ENCODE results near the gene TRPV5.
"Not testable (repeated sequence)": the region's sequence is repeated elsewhere in the genome, so short reads cannot be mapped to it uniquely, and the experiment has no call there.

The TRPV5 gene

DNA sequence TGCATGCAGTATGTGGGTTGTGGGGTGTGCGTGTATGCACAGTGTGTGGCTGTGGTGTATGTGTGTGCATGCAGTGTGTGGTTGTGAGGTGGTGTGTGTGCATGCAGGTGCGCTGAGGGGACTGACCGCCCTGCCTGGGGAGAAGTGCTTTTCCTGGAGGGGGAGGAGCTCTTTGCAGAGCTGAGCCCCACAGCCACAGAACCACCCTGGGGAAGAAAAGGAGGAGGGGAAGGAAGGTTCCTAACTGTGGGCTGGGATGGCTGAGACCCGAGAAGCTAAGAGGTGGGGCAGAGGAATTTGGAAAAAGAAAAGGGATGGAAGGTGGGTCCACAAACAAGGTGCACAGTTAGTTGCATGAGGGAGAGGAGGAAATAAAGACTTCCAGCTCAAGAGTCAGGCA is at the start of gene TRPV5:
TRPV5 (minus strand) TSS at position 123 of the 400 bp plus-strand sequence. CDS start 287 bp downstream, outside the sequence.
- FAIRE-seq, result no peak

DNA sequence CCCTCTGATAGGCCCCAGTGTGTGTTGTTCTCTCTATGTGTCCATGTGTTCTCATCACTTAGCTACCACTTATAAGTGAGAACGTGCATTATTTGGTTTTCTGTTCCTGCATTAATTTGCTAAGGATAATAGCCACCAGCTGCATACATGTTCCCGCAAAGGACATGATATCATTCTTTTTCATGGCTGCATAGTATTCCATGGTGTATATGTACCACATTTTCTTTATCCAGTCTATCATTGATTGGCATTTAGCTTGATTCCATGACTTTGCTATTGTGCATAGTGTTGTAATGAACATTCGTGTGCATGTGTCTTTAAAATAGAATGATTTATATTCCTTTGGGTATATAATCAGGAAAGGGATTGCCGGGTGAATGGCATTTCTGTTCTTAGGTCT is 44.9 kb upstream of the TRPV5 start:
- FAIRE-seq, result not testable (repeated sequence)

DNA sequence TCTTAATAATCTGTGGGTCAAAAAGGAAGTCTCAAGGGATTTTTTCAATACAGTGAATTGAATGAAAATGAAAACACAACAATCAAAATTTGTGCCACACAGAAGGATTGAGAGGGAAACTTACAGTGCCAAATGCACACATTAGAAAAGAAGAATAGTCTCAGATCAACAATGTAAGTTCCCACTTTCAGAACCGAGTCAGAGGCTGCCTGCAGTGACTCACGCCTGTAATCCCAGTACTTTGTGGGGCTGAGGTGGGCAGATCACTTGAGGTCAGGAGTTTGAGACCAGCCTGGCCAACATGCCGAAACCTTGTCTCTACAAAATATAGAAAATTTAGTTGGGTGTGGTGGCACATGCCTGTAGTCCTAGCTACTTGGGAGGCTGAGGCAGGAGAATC is 41.1 kb upstream of the TRPV5 start:
- no peak for FAIRE-seq

DNA sequence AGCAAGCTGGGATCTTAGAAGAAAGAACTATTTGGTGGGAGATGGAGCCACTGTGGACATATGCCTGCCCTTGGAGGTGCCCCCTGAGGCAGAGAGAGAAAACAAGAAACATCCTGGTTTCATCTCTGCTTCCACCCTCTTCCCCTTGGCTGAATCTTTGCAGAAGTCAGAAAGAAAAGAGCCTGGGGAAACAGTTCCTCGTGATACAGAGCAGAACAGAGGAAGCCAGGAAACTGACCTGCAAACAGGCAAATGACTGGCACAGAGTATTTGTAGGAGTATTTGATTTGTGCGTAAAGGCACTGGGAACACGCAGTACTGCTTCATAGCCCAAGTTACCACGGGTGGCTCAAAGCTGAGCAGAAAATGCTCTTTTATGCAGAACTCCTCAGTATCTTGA is 35.6 kb upstream of the TRPV5 start:
- FAIRE-seq, result no peak

DNA sequence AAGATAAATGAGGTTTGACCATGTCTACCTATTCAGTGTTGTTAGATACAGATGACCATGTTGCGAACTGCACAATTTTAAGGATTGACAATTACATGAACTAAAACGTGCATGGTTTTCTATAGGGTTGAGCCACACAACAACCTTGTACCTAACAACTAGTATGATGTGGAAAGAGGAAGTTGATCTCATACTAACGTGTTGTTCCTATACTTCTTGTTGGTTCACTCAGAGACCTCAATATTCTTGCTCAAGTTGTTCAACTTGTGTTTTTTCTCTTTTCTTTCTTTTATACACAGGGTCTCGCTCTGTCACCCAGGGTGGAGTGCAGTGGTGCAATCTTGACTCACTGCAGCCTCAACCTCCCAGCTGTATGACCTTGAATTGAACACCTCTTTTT is 34.7 kb upstream of the TRPV5 start:
- FAIRE-seq, result no peak

DNA sequence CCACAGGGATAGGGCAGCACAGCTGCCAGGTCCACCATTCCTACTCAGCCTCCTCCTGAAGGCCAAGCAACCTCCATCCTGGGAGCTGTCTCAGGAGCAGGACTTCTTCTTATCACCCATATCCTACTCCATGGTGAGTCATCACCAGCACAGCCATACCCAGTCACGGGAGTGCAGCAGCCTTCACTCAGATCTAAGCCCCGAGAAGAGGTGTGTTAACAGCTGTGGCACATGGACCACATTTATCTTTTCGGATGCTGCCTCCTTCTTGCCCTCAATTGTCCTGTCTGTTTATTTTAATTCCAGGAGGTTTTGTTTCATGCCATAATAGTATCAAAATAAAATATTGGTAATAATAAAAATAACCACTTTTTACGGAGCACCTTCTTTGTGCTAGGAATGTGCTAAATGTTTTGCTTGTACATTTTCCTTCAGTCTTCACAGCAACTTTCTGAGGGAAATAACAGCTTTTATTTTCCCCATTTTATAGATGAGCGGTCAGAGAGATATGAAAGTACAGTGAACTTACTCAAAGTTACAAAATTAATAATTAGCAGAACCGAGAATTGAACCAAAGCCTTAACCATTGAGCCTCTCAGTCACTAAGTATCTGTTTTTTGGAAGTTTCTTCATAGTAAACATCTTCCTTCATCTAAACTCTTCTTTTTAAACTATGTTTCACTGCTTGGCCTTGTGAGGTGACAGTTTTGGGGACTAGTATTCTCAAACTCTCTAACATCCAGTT is 31.1 kb upstream of the TRPV5 start:
- FAIRE-seq, result no peak

DNA sequence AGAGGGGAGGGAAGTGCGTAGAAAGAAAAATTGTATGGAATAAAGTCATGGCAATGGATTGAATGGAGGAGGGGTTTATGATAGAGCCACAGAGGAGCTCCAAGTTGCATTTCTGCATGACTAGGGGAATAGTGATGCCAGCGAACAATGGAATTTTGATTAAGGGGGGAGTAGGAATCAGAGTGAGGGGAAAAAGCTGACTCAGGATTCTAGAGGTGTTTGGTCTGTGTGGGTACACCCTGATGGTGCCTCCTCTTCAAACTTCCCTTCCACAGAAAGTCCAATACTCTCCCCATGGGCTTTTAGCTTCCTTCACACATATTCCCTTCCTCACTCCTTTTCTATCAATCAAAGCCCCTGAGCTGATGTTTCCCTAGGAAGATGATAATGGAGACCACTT is 30.4 kb upstream of the TRPV5 start:
- no peak for FAIRE-seq

DNA sequence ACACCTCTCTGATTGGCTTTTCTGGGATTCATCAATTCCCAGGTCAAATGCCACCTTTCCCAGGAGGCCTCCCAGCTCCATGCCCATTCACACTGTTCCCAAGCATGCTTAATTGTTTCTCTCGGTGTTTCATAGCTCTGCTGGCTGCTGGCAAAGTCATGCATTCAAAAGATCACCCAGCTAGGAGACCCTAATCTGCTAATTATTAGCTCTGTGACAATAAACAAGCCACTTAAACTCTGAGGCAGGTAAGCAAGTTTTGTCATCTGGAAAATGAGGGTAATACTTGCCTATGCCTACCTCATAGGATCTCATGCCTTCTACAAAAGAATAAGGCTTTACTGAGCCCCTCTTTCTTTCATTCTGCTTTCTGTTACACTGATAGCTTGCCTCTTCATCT is 29.4 kb upstream of the TRPV5 start:
- FAIRE-seq, result no peak

DNA sequence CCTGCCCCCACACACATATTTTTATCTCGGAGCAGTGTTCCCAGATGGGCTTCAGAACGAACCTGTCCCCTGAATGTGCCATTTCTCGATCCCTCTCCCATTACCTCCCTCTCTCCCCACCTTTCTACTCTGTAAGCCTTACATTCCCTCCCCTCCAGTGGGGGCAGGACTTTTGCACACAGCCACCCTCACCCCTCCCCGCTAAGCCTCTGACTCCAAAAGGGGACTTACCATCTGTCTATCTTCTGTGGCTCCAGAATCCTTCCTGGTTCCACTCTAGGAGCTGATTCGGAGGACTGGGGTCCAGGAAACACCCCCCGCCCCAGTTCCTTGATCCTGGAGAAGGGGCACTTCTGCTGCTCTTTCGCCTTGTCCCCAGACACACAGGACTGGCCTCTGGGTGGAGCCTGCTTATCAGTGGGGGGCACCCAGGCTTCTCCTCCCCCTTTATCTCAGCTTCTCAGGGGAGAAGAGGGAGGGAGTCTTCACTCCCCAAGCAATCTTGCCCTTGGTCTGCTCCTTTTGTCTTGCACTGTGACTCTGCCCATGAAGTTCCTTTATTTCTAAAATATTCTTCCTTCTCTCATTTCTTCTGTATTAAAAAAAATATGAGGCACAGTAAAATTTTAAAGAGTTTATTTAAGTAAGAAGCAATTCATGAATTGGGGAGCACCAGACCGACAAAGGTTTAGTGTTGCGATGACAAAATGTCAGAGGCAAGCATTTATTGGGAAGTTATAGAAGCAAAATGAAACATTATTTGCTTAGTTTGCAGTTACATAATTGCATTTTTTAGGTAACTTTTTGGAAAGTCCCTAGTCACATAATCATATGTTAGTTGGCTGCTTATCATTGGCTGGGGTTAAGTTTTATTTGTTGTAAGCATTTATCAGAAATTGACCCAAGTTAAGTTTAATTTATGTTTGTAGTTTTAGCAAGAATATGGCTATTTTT is 28.7 kb upstream of the TRPV5 start, which contains the start of gene KEL:
KEL (minus strand) TSS at position 391 of the 954 bp plus-strand sequence; CDS start at position 234, 157 bp downstream.
- FAIRE-seq, result no peak

DNA sequence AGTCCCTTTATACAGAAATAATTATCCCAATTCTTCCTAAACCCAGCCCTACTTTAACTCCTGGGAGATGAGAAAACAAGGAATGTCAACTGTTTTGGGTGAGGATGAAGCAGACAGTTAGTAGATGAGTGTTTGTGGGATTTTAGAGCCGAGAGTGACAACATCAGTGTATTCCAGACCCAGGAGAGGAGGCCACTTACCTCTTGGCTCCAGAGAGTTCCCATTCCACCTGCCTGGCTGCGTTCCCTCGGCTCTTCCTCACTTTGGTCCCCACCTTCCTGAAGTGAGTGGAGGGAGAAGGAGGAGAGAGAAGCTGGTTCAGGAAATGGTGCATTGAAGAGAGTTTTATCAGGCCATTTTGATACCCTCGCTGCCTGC is 28.0 kb upstream of the TRPV5 start:
- FAIRE-seq, result no peak

DNA sequence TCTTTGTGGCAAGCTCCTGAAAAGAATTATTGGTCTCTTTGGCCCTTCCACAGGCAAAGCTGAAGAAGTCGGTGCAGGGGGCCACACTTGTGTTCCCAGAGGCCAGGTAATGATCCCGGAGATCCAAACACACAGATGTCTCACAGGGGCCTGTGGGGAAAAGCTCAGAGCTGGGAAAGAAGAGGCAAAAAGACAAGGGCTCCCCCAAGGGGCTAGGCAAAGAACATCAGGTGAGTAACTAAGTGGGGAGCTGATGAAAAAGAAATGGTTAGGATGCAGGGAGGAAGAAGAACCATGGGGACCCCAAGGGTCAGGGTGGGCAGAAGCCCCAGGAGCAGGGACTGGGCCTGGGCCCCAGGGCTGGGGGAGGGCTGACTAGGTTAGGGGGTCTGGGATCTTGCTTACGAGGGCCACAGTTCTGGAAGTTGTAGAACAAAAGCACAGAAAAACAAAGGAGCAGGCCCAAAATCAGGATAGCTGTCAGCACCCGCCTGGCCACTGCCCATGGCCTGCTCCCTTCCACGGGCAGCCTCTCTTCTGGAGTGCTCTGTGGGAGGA is 27.5 kb upstream of the TRPV5 start:
- no peak for FAIRE-seq

DNA sequence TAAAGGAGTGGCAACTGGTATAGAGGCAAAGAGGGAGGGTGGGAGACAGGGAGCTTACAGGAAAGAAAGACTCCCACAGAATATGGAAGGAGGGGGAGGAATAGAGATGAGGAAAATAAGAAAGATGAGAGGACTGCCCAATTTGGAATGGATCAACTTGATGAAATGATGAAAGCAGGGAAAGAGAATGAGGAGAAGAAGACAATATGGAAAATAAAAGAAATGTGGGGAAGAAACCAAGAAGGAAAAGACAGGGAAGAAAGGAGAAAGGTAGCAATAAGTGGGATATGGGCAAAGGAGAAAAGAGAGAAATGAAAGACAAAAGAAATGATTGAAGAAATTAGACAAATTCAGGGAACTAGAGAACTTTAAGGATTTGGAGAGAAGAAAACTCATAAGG is 25.7 kb upstream of the TRPV5 start:
- FAIRE-seq, result no peak

DNA sequence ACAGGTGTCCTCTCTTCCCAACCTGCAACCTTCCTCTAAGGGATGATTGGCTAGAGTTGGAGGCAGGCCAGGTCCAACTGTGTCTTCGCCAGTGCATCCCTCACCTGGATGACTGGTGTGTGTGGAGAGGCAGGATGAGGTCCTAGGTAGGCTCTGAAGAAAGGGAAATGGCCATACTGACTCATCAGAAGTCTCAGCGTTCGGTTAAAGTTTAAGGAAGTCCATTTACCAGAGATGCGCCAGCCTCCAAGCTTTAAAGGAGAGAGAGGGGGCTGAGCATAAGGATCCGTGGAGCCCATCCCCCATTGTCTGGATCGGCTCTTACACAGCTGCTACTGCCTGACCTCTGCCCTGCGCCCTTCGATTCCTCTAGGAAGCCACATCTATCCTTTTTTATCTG is 24.2 kb upstream of the TRPV5 start:
- no peak for FAIRE-seq

DNA sequence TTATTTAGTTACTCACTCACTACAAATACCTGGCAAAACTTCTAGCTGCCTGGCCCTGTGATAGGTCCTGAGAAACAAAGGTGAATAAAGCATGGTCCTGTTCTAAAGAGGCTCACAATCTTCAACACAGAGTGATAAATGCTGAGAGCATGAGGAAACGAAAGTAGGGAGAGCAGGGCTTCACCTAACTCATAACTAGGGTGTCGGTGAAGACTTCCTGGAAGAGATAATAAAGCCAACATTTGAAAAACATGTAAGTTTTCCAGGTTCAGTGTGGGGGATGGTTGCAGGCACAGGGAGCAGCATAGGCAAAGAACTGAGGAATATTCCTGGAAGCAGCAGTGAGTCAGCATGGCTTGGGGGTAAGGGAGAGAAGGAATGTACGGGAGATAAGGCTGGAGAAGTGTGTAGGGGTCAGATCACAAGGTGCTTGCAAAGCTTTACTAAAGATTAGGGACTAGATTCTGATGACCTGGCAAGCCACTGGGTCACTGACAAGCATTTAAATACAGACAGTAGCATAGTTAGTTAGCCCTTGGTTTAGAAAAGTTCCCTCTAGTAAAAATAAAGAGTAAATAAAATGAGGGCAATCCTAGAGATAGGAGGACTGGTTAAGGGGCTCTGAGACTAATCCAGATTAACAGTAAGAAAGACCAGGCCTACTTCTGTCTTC is 23.5 kb upstream of the TRPV5 start:
- FAIRE-seq, result no peak

DNA sequence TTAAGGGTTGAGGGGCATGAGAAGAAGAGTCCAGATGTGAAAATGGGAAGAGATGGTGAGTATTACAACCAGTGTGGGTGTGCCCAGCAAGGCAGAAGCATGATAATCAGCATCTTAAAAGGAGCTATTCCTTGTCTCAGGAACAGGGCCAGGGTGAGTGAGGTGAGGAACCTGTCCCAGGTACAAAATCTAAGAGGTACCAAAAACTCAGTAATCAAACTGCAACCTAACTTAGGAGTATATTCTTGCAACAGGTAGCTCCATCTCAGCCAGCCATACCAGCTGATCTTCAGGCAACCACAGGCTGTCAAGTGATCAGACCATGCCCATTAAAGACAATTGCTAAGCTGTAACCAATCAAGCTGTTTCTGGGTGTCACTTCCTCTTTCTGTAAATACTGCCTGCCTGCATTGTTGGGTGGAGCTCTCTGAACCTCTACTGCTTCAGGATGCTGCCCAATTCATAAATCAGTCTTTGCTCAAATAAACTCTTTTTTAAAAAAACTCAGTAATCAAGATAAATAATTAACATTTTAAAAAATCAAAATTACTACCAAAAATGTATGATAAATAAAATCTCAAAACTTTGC is 21.2 kb upstream of the TRPV5 start:
- FAIRE-seq, result peak; percentile 37

DNA sequence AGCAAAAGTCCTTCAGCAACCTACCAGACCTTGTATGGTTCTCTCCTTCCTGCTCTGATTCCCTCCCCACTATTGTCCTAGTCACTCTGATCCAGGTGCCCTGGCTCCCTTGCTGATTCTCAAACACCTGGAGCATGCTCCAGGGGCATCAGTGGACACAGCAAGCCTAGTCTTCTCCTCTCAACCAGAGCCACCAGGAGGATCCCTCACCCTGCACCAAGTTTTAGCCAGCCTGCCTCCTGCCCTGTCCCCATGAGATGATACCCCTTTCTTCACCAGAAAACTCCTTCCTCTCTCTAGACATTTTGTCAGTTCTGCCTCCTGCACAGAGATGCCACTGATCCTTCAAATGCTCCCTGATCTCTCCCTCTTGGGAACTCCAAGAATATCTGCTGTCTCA is 16.7 kb upstream of the TRPV5 start:
- no peak for FAIRE-seq

DNA sequence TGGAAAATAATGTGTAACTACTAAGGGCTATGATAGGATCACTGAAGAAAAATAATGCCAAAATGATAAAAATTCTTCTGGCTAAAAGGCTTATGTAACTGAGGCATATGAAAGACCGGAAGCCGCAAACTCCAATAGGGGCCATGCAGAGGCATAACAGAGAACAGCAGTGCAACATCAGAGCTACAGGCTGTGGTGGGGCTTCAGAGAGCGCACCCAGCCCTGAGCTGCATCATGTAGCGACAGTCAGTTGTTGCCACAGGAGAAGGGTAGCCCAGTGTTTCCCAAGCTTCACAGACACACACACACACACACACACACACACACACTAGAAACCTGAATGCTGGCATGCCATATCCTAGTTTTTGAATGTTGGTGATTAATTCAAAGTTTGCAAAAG is 15.1 kb upstream of the TRPV5 start:
- FAIRE-seq, result no peak

DNA sequence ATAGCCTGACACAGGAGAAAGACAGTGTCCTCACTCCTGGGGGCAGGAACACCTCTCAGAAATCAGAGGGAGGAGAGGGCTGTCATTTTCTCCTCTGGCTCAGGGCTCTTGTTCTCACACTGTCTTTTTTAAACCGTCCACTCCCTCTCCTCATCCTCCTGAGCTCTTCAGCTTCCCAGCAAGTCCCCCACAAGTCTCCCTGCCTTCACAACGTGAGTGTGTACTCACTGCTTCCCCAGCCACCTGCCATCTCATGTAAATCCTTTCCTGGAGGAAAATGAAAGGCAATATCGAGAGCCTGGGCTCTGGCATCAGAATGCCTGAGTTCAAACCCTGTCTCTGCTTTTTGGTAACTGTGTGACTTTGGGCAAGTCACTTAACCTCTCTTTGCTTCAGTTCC is 11.5 kb upstream of the TRPV5 start:
- no peak for FAIRE-seq

DNA sequence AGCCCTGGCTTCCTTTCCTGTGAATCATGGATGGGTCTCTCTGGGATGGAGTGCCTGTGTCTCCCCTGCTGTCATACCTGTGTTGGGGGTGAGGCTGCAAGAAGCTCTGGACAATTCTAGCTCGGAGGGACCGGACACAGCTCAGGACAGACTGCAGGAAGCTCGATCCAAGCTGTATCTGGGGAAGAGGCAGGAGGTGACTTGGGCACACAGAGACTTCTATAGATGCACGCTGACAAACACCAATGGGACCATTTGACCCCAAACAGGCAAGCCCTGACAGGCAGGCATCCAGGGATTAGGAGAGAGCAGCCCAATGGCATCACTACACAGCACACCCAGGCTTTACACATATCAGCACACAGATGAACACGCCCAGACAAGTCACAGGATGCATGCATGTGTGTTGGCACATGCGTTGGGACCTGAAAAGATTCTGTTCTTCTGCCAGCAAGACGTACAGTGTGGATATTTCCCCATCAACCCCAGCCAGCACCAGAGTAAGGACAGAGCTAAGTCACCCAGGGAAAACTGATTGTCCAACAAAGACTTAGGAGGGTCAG is 10.2 kb upstream of the TRPV5 start:
- FAIRE-seq, result no peak

DNA sequence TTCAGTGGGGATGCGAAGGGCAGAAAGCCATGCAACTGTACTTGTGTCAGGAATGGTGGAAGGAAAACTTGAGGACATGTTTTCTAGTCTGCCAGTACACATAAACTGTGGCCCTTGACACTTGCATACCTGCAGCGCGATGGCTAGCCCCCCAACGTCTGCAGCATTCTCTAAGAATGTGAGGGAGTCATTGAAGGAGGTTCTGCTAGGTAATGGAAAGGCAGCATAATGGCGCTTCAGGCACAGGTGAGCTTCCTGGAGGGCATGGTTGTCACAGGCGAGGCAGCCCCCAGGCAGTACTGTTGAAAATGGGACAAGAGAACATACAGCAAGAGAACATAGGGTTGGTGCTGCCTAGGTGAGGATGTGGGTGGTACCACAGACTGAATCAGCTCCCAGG is 9.2 kb upstream of the TRPV5 start:
- no peak for FAIRE-seq

DNA sequence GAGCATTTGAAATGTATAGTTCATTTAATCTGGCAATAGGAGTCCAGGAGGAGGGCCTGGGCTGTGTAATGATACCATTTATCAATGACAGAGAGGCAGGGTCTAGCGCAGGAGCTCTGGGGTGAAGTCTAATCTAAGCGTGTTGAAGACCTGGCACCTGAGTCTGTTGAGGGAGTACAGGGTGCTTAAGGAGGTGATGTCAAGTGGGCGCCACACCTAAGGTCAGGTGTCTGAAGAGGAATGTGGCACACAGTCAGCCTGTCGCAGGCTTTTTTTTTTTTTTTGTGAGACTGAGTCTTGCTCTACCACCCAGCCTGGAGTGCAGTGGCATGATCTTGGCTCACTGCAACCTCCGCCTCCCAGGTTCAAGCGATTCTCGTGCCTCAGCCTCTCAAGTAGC is 8.0 kb upstream of the TRPV5 start:
- FAIRE-seq, result no peak

DNA sequence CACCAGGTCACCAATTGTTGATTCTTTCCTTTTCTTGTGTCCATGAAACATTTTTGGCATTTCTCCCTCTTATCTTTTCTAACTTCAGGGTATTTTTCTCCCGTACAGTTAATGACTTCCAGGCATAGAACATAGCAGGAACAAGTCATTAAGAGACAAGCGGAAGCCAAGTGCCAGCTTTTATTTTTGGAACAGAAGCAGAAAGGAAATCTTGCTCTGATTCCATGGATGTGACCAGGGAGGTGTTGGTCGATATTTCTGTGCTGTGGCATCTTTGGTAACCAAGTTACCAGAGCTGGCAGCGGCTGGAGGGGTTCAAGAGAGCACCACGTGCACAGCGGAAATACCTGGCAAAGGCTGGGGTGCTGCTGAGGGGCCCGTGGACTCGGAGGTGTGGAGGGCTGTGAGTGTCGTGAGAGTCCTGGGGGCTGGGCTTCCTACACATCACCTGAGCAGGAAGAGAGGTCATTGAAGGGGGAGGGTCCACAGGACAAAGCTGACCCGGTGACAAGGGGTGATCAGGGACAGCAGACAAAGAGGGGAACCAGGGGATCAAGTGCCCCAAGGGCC is 7.5 kb upstream of the TRPV5 start:
- FAIRE-seq, result no peak
